PFSK-1 (cell line): ENCODE measurements around the gene NPL.

Source experiments
- FOXP2 ChIP-seq: optimal IDR thresholded peaks from 2 replicates; pipeline ENCODE3; 2011; ENCODE audit warnings: borderline replicate concordance, control low read depth, inconsistent platforms; ENCODE audit not compliant: insufficient read depth; ENCODE audit errors: extremely low read length, extremely low read depth
- POLR2AphosphoS5 ChIP-seq: IDR thresholded peaks from 2 replicates; pipeline ENCODE4 v1.6.1; 2012; ENCODE audit warnings: low read depth, mild to moderate bottlenecking, control low read depth, low read length, moderate library complexity
- SIN3A ChIP-seq: IDR thresholded peaks from 2 replicates; pipeline ENCODE4 v1.6.1; 2012; ENCODE audit warnings: mild to moderate bottlenecking, low read length, moderate library complexity, borderline replicate concordance; ENCODE audit not compliant: insufficient read depth
- TAF1 ChIP-seq: IDR thresholded peaks from 2 replicates; pipeline ENCODE4 v1.6.1; 2012; ENCODE audit warnings: low read length, control low read depth, borderline replicate concordance; ENCODE audit not compliant: insufficient read depth
- TF ChIP-seq, protein P1 (sequence below), 2 experiments: IDR thresholded peaks; 2 replicates each; pipeline versions ENCODE4 v1.6.1 to v1.8.0; 2011 to 2012; ENCODE audit warnings: low read depth in 2 of 2, low read length in 2 of 2, control low read depth in 1 of 2, inconsistent platforms in 1 of 2, mild to moderate bottlenecking in 1 of 2, moderate library complexity in 1 of 2; ENCODE audit not compliant: insufficient read depth in 1 of 2

The NPL gene

GRCh38 chr1:182754087-182754486, 35.5 kb upstream of the NPL start:
- no peak for TF ChIP-seq POLR2AphosphoS5
- no peak for TF ChIP-seq TAF1
- TF ChIP-seq, protein P1, sequence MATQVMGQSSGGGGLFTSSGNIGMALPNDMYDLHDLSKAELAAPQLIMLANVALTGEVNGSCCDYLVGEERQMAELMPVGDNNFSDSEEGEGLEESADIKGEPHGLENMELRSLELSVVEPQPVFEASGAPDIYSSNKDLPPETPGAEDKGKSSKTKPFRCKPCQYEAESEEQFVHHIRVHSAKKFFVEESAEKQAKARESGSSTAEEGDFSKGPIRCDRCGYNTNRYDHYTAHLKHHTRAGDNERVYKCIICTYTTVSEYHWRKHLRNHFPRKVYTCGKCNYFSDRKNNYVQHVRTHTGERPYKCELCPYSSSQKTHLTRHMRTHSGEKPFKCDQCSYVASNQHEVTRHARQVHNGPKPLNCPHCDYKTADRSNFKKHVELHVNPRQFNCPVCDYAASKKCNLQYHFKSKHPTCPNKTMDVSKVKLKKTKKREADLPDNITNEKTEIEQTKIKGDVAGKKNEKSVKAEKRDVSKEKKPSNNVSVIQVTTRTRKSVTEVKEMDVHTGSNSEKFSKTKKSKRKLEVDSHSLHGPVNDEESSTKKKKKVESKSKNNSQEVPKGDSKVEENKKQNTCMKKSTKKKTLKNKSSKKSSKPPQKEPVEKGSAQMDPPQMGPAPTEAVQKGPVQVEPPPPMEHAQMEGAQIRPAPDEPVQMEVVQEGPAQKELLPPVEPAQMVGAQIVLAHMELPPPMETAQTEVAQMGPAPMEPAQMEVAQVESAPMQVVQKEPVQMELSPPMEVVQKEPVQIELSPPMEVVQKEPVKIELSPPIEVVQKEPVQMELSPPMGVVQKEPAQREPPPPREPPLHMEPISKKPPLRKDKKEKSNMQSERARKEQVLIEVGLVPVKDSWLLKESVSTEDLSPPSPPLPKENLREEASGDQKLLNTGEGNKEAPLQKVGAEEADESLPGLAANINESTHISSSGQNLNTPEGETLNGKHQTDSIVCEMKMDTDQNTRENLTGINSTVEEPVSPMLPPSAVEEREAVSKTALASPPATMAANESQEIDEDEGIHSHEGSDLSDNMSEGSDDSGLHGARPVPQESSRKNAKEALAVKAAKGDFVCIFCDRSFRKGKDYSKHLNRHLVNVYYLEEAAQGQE (IDR thresholded peaks at IDR 0.05; ENCODE audit: insufficient read depth in 1 of 2, low read depth in 2 of 2, low read length in 2 of 2): no peak
- no peak for TF ChIP-seq SIN3A
- no peak for TF ChIP-seq FOXP2

GRCh38 chr1:182754543-182755314, 34.8 kb upstream of the NPL start:
- TF ChIP-seq, protein P1 (IDR thresholded peaks at IDR 0.05; ENCODE audit: insufficient read depth in 1 of 2, low read depth in 2 of 2, low read length in 2 of 2): no peak
- TF ChIP-seq FOXP2 (no peak), SIN3A (no peak), POLR2AphosphoS5 (no peak), TAF1 (no peak)

DNA sequence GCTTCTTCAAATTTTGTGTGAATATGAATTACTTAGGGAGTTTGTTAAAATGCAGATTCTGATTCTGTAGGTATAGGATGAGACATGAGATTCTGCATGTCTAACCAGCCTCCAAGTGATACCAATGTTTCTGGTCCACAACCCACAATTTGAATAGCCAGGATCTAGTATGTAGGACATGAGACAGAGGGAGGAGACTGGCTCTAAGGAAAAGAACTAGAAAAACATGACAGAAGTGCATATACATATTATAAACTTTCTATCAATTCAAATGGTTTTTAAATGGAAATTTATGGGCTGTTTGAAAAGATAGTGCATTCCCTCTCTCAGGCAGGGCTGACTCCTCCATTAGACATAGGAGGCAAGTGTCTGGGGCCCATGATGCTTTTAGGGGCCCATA, 33.9 kb upstream of the NPL start:
- TF ChIP-seq, protein P1 (IDR thresholded peaks at IDR 0.05; ENCODE audit: insufficient read depth in 1 of 2, low read depth in 2 of 2, low read length in 2 of 2): no peak

- TF ChIP-seq TAF1: no peak
- TF ChIP-seq, protein P1 (IDR thresholded peaks at IDR 0.05; ENCODE audit: insufficient read depth in 1 of 2, low read depth in 2 of 2, low read length in 2 of 2): no peak
- TF ChIP-seq SIN3A: no peak
- TF ChIP-seq FOXP2: no peak
- no peak for TF ChIP-seq POLR2AphosphoS5
Measured at GRCh38 chr1:182756423-182756822, 33.1 kb upstream of the NPL start.
